A549 treated with DMSO at 1 μM for 4 hours (cell line): ENCODE data around the gene NPY5R. TPM values are rescaled to one million over a fixed set of nuclear protein-coding genes. Genes with fewer than 3 reads are reported as not detected.

Experiments used
- total RNA-seq: library from RNA; stranded (reverse); fragments of 200-300 nt; extraction: Qiagen RNA extraction; gene quantifications from 5 replicates; pipeline ENCODE4 v1.2.3, GENCODE V29; 2022; ENCODE audit warnings: low read depth

NPY5R gene
- not detected in 5 replicates for total RNA-seq

GRCh38 chr4:163343604-163344146 lies at the start of gene NPY5R:
NPY5R (plus strand) TSS chr4:163343892; CDS start chr4:163350274, 6,382 bp downstream.

GRCh38 chr4:163332526-163333406 lies 10.9 kb upstream of the NPY5R start, which contains the start of gene NPY1R:
NPY1R (minus strand) TSS chr4:163332596; CDS start chr4:163326554, 6,042 bp downstream.

Other genes with a start within 250 kb of the NPY5R start
- gene NAF1, start 177.0 kb upstream of the NPY5R start, total RNA-seq: 14.4 to 19.4 TPM (median 17.3 TPM) in 5 replicates
- gene NPY1R, start 11.3 kb upstream of the NPY5R start, total RNA-seq: 0.03 to 0.09 TPM (median 0.06 TPM) in 4 of 5 replicates, not detected in the other
- not detected in 5 replicates for gene TKTL2, start 129.9 kb downstream of the NPY5R start, total RNA-seq
- 21.8 to 31.1 TPM (median 24.2 TPM) in 5 replicates for gene TMA16, start 150.8 kb downstream of the NPY5R start, total RNA-seq